ENCODE measurements around the gene MACROD2.

- TF ChIP-seq CTCF (conservative IDR thresholded peaks at IDR 0.05) = no peak
- no peak for TF ChIP-seq ZFX (IDR thresholded peaks at IDR 0.05)
These were observed 750.5 kb downstream of the MACROD2 start for GRCh38 chr20:14745830-14746229.
